GM23338 (cell line): ENCODE measurements around the gene PDE3B. TPM values are rescaled to one million over a fixed set of nuclear protein-coding genes. Genes with fewer than 3 reads are reported as not detected.

Experiments
- ATAC-seq: fragments of 200-7000 bp; cut with Tn5 transposase; 3 replicates; pipeline ENCODE4 v1.9.1; 2020
- DNase-seq: peaks from one replicate; pipeline ENCODE4 v3.0.0-alpha.2; 2015; ENCODE audit warnings: low spot score
- H2AFZ ChIP-seq: fragments of 200-600 bp; sonication (generic); 2 replicates; pipeline ENCODE4 v1.8.0; 2016; ENCODE audit warnings: antibody characterized with exemption, mild to moderate bottlenecking, moderate library complexity
- H3F3A ChIP-seq: fragments of 200-600 bp; sonication (generic); replicated peaks from 2 replicates; pipeline ENCODE4 v1.8.0; 2017; ENCODE audit warnings: antibody characterized with exemption, mixed run types, low read depth
- H3K27ac ChIP-seq: fragments of 200-600 bp; sonication (generic); 2 replicates; pipeline ENCODE4 v1.6.1; 2016; ENCODE audit warnings: low read depth
- H3K27me3 ChIP-seq: fragments of 200-600 bp; sonication (generic); 2 replicates; pipeline ENCODE4 v1.8.0; 2016; ENCODE audit warnings: mild to moderate bottlenecking, mixed run types, moderate library complexity; ENCODE audit not compliant: insufficient read depth
- H3K36me3 ChIP-seq: fragments of 200-600 bp; sonication (generic); 2 replicates; pipeline ENCODE4 v1.8.0; 2016; ENCODE audit warnings: mild to moderate bottlenecking; ENCODE audit not compliant: insufficient read depth
- H3K4me1 ChIP-seq: fragments of 200-600 bp; sonication (generic); 2 replicates; pipeline ENCODE4 v1.8.0; 2016; ENCODE audit warnings: mild to moderate bottlenecking, moderate library complexity; ENCODE audit not compliant: insufficient read depth
- H3K4me2 ChIP-seq: fragments of 200-600 bp; sonication (generic); 2 replicates; pipeline ENCODE4 v1.7.1; 2017; ENCODE audit warnings: mixed run types
- H3K4me3 ChIP-seq: fragments of 200-600 bp; sonication (generic); 2 replicates; pipeline ENCODE4 v1.6.1; 2016; ENCODE audit warnings: mixed run types
- H3K79me2 ChIP-seq: fragments of 200-600 bp; sonication (generic); replicated peaks from 2 replicates; pipeline ENCODE4 v1.8.0; 2017; ENCODE audit warnings: mild to moderate bottlenecking; ENCODE audit not compliant: insufficient read depth
- H3K9me2 ChIP-seq: fragments of 200-600 bp; sonication (generic); 2 replicates; pipeline ENCODE4 v1.8.0; 2017; ENCODE audit not compliant: insufficient read depth
- H4K20me1 ChIP-seq: fragments of 200-600 bp; sonication (generic); replicated peaks from 2 replicates; pipeline ENCODE4 v1.8.0; 2017; ENCODE audit warnings: mild to moderate bottlenecking; ENCODE audit not compliant: insufficient read depth
- H3K27ac Mint-ChIP-seq: 2 replicates; pipeline ENCODE4 v1.8.0; 2020; ENCODE audit warnings: inconsistent platforms, mild to moderate bottlenecking, moderate library complexity, mixed read lengths
- H3K27me3 Mint-ChIP-seq: 3 replicates; pipeline ENCODE4 v1.8.0; 2022; ENCODE audit warnings: low read depth, mild to moderate bottlenecking, moderate library complexity, mixed read lengths, inconsistent platforms; ENCODE audit not compliant: insufficient read depth, poor library complexity
- H3K36me3 Mint-ChIP-seq: 3 replicates; pipeline ENCODE4 v1.8.0; 2021; ENCODE audit warnings: low read depth, mild to moderate bottlenecking, inconsistent platforms, moderate library complexity, mixed read lengths
- H3K4me1 Mint-ChIP-seq: 3 replicates; pipeline ENCODE4 v1.8.0; 2020; ENCODE audit warnings: mild to moderate bottlenecking, inconsistent platforms, mixed read lengths
- H3K4me3 Mint-ChIP-seq: 3 replicates; pipeline ENCODE4 v1.8.0; 2021; ENCODE audit warnings: moderate library complexity, mild to moderate bottlenecking, inconsistent platforms, mixed read lengths
- H3K9me3 Mint-ChIP-seq: 3 replicates; pipeline ENCODE4 v1.8.0; 2020; ENCODE audit warnings: moderate library complexity, mild to moderate bottlenecking, inconsistent platforms, mixed read lengths
- ETS1 ChIP-seq: IDR thresholded peaks from 2 replicates; pipeline ENCODE4 v1.6.1; 2016; ENCODE audit warnings: antibody characterized with exemption
- EZH2 ChIP-seq: fragments of 200-600 bp; sonication (generic); IDR thresholded peaks from one replicate; pipeline ENCODE4 v1.8.0; 2017; ENCODE audit warnings: antibody characterized with exemption, mild to moderate bottlenecking, low read depth; ENCODE audit not compliant: unreplicated experiment
- EZH2phosphoT487 ChIP-seq: fragments of 200-600 bp; sonication (generic); IDR thresholded peaks from one replicate; pipeline ENCODE4 v1.8.1; 2018; ENCODE audit warnings: antibody characterized with exemption; ENCODE audit not compliant: unreplicated experiment
- JUNB ChIP-seq: IDR thresholded peaks from one replicate; pipeline ENCODE4 v1.6.1; 2016; ENCODE audit warnings: antibody characterized with exemption; ENCODE audit not compliant: unreplicated experiment
- NANOG ChIP-seq: IDR thresholded peaks from 2 replicates; pipeline ENCODE4 v1.6.1; 2016; ENCODE audit warnings: antibody characterized with exemption, borderline replicate concordance
- STAT1 ChIP-seq: IDR thresholded peaks from one replicate; pipeline ENCODE4 v1.6.1; 2016; ENCODE audit warnings: antibody characterized with exemption; ENCODE audit not compliant: unreplicated experiment
- ZNF114 ChIP-seq: fragments of 250-450 bp; sonication (Bioruptor Pico); IDR thresholded peaks from 2 replicates; pipeline ENCODE4 v1.5.0; 2020; ENCODE audit warnings: mild to moderate bottlenecking, moderate library complexity
- ZNF331 ChIP-seq: fragments of 250-450 bp; sonication (Bioruptor Pico); IDR thresholded peaks from 2 replicates; pipeline ENCODE4 v1.5.0; 2020; ENCODE audit warnings: low read depth, mild to moderate bottlenecking, moderate library complexity
- ZNF462 ChIP-seq: fragments of 250-450 bp; sonication (Bioruptor Pico); IDR thresholded peaks from 2 replicates; pipeline ENCODE4 v1.5.0; 2020; ENCODE audit warnings: mild to moderate bottlenecking, moderate library complexity
- polyA plus RNA-seq: library from polyadenylated mRNA; unstranded; fragments of >200 nt; fragmentation: Nextera tagmentation; extraction: Ambion mirVana; gene quantifications from 2 replicates; pipeline ENCODE4 v1.2.1, GENCODE V29; 2016
- total RNA-seq: library from RNA; depleted of rRNA; stranded (reverse); fragments of >200 nt; shearing (Covaris generic); gene quantifications from 2 replicates; pipeline ENCODE4 v1.2.3, GENCODE V29; 2014

Gene PDE3B
- total and polyA plus RNA-seq, 2 experiments from 2014 or later, result 4.3 to 21.3 TPM

GRCh38 chr11:14612694-14613093 is 30.9 kb upstream of the PDE3B start:
- Histone ChIP-seq H3K27ac (no peak overlapping the region), H3K4me1 (no peaks in the 10 kb centered on the region; the same call in 1 of the 2 replicates), H3K9me2 (no peaks in the 10 kb centered on the region), H2AFZ (no peak overlapping the region), H3F3A (no peaks in the 10 kb centered on the region), H3K27me3 (no peaks in the 10 kb centered on the region), H4K20me1 (no peaks in the 10 kb centered on the region), H3K36me3 (no peaks in the 10 kb centered on the region), H3K79me2 (no peaks in the 10 kb centered on the region), H3K4me2 (no peak overlapping the region), H3K4me3 (no peak overlapping the region)
- Mint-ChIP-seq H3K27ac (no peak overlapping the region), H3K36me3 (no peaks in the 10 kb centered on the region), H3K9me3 (no peaks in the 10 kb centered on the region), H3K4me3 (no peak overlapping the region), H3K4me1 (peaks cover 3% of the 10 kb centered on the region; the same call in 1 of the 3 replicates), H3K27me3 (no peaks in the 10 kb centered on the region)
- no peak for DNase-seq
- no peak for ATAC-seq
- no peak for TF ChIP-seq EZH2phosphoT487
- TF ChIP-seq NANOG, result no peak
- no peak for TF ChIP-seq ZNF462
- TF ChIP-seq ZNF331, result no peak
- TF ChIP-seq EZH2, result no peak
- no peak for TF ChIP-seq JUNB
- no peak for TF ChIP-seq ZNF114 (CRISPR knock-in tag)
- no peak for TF ChIP-seq STAT1
- no peak for TF ChIP-seq ETS1
